NCI-H345 (cell line): ENCODE measurements around the gene GALNT18.

Experiments used
- DNase-seq: peaks from one replicate; lab custom pipeline; 2025; lab: John Stamatoyannopoulos, UW

The GALNT18 gene

GRCh38 chr11:11408436-11409221 is 213.2 kb downstream of the GALNT18 start:
- no peak for DNase-seq

- peak; percentile 32 for DNase-seq
Observed at GRCh38 chr11:11407763-11408084, 214.1 kb downstream of the GALNT18 start.

DNA sequence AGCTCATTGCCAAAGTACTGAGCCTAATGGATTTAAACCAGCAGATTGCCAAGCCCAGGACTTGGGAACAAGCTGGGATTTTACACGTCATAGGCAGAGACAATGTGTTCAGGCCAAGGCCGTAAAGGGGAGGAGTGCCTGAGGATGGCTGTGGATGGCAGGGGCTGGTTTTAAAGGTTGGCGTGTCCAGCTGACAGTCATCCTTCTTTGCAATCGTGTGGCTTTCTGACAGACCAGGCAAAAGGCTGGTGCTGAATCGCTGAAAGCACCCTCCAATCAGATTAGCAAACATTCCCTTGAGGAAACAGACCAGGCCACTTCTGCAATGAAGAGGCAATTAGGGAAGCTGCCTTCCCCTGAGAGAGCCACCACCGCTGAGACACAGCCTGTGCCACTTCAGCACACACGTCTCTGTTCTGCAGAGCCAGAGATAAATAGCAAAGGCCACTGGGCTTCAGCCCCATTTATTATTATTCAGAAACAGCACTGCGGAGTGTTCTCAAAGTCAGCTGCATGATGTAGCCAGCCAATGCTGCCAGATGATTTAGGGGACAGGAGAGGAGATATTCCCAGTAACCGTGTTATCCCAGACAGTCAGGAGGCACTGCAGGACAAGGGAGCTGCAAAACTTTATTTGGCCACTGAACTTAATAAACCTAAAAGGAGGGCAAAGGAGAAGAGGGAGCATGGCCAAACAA is 214.6 kb downstream of the GALNT18 start:
- DNase-seq: peak; percentile 79

- no peak for DNase-seq
Observed at GRCh38 chr11:11406652-11407051, 215.2 kb downstream of the GALNT18 start.

GRCh38 chr11:11403763-11404725 is 217.8 kb downstream of the GALNT18 start:
- peak; percentile 18 for DNase-seq

DNA sequence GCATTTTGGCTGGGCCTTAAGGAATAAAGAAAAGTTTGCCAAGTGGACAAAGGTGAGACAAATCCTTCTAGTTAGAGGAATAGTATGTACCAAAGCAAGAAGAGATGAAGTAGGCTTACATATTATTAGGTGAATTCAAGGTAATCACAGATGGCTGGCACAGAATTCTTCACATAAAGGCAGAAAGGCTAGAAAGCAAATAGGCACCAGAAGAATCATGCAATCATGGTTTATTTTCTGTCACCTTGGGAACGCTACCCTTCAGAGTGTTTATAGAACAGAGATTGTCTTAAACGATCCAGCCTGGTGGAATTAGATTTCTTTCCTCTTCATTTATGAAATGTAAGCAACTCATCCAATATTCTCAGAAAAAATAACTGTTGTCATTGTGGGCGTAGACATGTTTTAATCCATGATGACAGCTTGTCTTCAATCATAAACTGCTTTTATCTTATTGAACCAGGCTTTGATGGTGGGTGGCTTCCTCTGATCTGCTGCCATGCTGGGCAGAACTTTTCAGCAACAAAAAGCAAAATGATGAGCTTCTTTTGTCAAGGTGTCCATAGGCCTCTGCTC is 219.8 kb downstream of the GALNT18 start:
- DNase-seq: no peak

DNA sequence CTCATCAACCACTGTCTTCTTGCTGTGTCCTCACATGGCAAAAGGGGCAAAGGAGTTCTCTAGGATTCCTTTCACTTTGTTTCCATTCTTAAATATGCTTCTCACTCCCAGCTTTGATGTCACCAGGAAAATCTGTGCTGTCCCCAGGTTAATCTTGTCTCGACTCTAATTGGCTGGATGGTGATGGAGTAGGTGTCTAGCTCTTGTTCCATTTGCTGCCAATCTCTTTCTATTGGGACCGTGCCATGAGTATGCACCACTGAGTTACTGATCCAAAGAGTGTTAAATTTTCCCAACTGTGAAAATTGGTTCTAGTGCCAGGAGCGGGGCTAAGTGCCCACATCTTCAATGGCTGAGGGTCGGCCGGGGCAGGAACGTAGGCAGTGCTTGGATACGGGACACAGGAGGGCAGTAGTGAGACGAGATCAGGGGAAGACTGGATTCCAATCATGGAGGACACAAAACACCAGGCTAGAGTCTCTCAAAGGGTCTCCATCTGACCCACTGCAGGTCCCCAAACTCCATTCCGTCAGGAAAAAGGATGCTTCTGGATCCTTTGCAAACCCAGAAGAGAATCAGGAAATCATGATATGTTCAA is 221.1 kb downstream of the GALNT18 start:
- no peak for DNase-seq

DNA sequence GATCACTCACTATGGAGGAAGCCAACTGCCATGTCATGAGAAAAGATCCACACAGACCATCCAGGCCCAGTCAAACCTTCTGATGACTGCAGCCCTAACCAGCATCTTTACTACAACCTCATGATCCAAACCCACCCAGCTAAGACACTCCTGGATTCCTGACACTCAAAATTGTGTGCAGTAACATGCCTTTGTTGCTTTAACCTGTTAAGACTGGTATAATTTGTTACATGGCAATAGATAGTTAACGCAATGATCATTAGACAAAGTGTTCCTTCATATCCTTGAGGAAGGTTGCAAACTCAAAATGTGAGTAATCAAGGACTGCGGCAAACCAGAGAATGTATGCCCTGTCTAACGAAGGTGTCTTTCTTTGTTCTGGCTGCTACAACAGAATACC is 221.7 kb downstream of the GALNT18 start:
- no peak for DNase-seq

GRCh38 chr11:11397781-11398180 is 224.0 kb downstream of the GALNT18 start:
- DNase-seq: no peak

DNA sequence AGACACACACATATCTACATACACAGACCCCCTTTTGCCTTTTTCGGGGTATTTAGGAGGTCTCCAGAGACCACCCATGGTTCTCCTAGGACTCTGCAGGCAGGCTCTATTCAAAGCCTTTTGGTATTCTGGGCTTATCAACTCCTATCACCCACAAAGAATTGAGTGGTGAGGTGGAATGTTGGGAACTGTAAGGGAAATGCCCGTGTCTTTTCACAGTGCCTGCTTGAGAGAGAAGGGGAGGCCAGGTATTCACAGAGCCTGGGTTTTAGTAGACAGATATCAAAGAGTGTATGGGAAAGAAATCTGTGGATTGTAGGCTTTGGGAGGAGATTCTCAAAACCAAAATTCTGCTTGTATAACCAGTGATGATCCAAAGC is 224.8 kb downstream of the GALNT18 start:
- no peak for DNase-seq

GRCh38 chr11:11396301-11397035 is 225.3 kb downstream of the GALNT18 start:
- DNase-seq: no peak

DNA sequence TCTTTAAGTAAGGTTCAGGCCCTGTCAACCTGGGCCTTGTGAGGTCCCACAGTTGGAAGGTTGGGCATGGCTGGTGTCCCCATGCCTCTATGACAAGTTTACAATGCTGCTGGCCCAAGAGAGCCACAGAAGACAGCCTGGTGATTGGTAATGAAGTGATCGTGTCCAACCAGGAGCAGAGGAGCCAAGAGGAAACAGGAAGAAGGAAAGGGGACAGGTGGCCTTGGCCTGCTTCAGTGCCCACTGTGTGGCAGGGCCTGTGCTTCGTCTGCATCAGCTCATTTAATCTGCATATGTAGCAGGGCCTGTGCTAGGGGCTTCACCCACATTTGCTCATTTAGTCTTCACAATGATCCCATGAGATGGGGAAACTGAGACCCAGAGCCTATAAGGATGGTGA is 226.7 kb downstream of the GALNT18 start:
- no peak for DNase-seq

- no peak for DNase-seq
Observed at GRCh38 chr11:11394241-11394640, 227.6 kb downstream of the GALNT18 start.

DNA sequence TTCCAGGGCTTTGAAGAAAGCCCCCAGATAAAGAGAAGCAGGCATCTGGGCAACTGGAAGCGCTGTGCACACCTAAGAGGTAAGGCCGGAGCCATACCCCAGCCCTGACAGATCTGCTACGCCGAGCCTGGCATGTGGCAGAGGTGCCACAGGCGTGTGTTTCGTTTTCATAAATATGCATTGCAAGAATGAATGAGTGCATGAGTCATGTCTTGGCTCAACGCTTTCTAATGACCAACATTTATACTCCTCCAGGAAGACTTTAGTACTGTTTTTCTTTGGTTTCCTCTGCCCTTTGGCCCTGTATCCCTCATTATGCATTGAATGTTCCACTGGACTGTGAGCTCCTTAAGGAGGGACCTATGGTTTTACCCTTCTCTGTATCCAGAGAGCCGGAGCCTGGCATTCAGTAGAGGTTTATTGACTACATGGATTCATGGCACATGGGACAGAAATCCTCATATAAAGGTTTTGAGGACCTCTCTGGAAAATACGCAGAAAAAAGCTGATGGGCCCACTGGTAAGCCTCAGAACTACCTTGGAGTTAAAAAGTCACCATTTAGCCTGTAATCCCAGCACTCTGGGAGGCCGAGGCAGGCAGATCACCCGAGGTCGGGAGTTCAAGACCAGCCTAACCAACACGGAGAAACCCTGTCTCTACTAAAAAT is 229.9 kb downstream of the GALNT18 start:
- DNase-seq: no peak

DNA sequence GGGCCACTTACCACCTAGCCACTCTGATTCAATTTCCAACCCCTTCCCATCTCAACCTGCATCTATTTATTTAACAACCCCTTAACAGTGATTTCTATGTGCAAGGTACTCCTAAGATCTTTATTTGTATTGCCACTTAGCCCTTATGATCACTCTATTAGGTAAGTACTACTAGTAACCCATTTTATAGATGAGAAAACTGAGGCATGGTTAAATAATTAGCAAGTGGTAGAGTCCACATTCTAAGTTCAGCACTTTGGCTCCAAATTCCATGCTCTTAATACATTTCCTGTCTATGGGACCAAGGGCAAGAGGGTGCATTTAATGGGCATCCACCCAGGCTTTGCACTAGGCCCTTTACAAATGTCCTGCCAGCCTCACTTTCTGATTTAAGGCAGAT is 230.6 kb downstream of the GALNT18 start:
- no peak for DNase-seq

DNA sequence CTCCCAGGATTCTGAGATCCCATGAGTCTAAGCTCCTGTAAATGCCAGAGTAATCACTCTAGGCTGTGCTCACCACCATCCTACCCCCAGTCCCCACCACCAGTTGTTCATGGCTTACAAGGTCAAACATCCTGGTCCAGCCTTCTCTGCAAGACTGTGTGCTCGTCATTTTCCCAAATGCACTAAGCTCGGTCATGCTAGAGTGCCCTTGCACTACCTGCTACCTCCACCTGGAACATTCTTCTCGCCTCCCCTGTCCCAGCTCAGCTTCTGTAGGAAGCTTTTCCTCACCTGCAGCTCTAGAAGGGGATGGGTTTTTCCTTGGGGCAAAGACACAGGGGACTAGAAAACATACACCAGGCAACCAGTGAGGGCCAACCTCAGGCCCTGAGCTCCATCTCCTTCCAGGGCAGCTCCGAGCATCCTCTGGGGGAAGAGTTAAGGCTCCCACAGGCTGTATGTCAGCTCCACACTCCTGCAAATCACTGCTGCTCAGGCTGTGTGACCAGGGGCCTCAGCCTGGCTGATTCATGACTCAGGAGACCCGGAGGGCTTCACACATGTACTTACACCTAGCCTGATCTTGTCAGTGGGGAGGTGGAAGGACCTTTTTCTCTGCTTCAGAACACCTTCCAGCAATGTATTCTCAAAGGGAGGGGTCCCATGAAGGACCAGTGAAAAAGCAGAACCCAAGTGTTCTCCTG is 231.6 kb downstream of the GALNT18 start:
- DNase-seq: no peak

DNA sequence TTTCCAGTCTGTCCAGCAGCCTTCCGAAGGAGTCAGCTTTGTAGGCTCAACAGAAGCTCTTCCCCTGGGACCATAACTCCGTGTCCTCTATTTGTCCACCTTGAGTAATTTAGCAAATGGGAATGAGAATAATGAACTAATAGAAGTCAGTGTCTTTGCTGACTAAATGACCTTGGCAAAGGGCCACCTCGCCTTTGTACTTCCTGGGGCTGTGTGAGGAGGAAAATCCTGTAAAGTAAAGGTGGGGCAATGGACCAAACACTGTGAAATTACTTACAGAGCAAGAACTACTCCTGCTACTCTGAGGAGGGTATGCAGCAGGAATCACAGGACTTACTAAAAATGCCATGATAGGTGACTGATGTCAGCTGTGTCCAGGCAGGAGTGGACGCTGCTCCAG is 232.6 kb downstream of the GALNT18 start:
- no peak for DNase-seq

- DNase-seq: no peak
Observed at GRCh38 chr11:11387622-11388305, 234.0 kb downstream of the GALNT18 start.

DNA sequence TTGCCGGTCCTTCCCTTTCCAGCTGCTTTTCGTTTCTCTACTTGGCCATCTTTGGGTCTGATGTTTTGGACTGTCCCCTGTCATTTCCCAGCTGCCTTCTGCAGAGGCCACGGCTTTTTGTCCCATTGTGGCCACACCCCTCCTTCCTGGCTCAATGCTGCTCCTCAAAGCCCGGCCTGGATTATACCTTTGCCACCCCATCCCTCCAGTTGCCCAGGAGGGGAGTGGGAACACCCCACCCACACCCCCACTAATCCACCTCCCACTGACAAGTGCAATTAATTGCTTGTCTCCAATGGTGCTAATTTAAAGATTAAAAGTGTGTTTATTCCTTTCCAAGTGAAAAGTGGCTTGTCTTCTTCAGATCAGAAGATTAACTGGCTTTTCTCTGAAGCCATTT is 234.6 kb downstream of the GALNT18 start:
- no peak for DNase-seq
